ENCODE measurements around the gene ZNF280A.
"Not testable (repeated sequence)": the region's sequence is repeated elsewhere in the genome, so short reads cannot be mapped to it uniquely, and the experiment has no call there.

Gene ZNF280A

DNA sequence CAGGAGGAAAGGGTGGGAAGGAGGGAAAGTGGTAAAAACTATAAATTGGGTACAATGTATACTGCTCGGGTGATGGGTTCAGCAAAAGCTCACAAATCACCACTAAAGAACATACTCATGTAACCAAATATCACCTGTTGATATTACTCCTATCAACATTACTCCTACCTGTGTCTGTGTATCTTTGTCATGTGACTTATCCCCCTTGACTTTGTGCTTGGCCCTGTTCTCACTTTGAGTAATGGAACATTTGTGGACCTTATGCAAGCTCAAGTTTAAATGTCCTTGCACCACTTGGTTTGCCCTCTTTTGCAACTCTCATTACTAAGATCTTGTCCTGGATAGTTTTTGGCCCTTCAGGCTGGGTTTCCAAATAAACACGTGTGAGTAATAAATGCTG, 50.5 kb downstream of the ZNF280A start:
- no peak for DNase-seq (ENCODE audit: low read depth)
- no peak overlapping the region for H3K4me3 ChIP-seq (ENCODE audit: low read depth, low read length)
- TF ChIP-seq POLR2A (IDR thresholded peaks at IDR 0.05; ENCODE audit: extremely low read depth, insufficient read length) (no peak), MYC (IDR thresholded peaks at IDR 0.05; ENCODE audit: low read depth, low read length) (no peak)
- TF ChIP-seq, protein P1, sequence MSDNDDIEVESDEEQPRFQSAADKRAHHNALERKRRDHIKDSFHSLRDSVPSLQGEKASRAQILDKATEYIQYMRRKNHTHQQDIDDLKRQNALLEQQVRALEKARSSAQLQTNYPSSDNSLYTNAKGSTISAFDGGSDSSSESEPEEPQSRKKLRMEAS (IDR thresholded peaks at IDR 0.05; ENCODE audit: low read depth, low read length): no peak
- TF ChIP-seq, protein P2, sequence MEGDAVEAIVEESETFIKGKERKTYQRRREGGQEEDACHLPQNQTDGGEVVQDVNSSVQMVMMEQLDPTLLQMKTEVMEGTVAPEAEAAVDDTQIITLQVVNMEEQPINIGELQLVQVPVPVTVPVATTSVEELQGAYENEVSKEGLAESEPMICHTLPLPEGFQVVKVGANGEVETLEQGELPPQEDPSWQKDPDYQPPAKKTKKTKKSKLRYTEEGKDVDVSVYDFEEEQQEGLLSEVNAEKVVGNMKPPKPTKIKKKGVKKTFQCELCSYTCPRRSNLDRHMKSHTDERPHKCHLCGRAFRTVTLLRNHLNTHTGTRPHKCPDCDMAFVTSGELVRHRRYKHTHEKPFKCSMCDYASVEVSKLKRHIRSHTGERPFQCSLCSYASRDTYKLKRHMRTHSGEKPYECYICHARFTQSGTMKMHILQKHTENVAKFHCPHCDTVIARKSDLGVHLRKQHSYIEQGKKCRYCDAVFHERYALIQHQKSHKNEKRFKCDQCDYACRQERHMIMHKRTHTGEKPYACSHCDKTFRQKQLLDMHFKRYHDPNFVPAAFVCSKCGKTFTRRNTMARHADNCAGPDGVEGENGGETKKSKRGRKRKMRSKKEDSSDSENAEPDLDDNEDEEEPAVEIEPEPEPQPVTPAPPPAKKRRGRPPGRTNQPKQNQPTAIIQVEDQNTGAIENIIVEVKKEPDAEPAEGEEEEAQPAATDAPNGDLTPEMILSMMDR (IDR thresholded peaks at IDR 0.05; ENCODE audit: low read depth, low read length): no peak

DNA sequence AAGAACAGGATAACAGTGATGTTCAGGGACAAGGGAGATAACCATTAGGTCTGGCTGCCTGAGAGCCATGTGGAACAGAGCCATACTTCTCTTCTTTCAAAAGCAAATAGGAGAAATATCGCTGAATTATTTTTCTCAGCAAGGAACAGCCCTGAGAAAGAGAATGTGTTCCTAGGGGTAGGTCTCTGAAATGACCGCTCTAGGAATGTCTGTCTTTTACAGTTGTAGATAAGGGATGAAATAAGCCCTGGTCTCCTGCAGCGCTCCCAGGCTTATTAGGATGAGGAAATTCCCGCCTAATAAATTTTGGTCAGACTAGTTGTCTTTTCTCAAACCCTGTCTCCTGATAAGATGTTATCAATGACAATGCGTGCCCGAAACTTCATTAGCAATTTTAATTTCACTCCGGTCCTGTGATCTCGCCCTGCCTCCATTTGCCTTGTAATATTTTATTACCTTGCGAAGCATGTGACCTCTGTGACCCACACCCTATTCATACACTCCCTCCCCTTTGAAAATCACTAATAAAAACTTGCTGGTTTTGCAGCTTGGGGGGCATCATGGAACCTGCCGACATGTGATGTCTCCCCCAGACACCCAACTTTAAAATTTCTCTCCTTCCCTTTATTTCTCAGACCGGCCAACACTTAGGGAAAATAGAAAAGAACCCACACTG, 51.1 kb downstream of the ZNF280A start:
- H3K4me3 ChIP-seq (ENCODE audit: low read depth, low read length); DNase-seq (ENCODE audit: low read depth): not testable (repeated sequence)

DNA sequence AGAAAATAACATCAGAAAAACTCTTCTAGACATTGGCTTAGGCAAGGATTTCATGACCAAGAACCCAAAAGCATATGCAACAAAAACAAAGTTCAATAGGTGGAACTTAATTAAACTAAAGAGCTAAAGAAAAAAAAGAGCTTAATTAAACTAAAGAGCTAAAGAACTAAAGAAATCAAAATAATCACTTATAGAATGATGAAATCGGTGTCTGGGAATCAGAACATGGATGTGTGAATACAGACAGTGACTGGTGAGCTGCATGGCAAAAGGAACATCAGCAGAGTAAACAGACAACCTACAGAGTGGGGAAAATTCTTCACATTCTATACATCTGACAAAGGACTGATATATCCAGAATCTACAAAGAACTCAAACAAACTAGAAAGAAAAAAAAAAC, 53.0 kb downstream of the ZNF280A start:
- no peak for DNase-seq (ENCODE audit: low read depth)
- TF ChIP-seq, protein P2 (IDR thresholded peaks at IDR 0.05; ENCODE audit: low read depth, low read length): no peak
- TF ChIP-seq, protein P1 (IDR thresholded peaks at IDR 0.05; ENCODE audit: low read depth, low read length): no peak
- TF ChIP-seq POLR2A (IDR thresholded peaks at IDR 0.05; ENCODE audit: extremely low read depth, insufficient read length) (no peak), MYC (IDR thresholded peaks at IDR 0.05; ENCODE audit: low read depth, low read length) (no peak)
- H3K4me3 ChIP-seq (ENCODE audit: low read depth, low read length): no peak overlapping the region

DNA sequence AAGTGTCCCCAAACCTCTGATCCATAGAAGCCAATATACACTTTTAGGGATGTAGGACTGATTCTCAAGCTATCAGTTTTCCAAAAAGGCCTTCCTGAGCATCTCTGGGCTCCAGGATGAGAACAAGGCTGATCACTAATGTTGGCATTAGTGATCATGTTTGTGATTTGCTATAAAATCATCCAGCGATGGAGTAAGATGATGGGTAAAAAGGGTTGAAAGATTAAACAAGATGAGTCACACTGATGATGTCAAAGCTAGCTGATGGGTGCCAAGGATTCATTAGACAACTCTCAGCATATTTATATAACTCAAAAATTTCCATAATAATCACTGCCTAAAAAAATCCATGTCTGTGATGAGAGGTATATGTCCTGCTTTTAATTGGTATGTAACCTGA, 54.3 kb downstream of the ZNF280A start:
- no peak overlapping the region for H3K4me3 ChIP-seq (ENCODE audit: low read depth, low read length)
- TF ChIP-seq POLR2A (IDR thresholded peaks at IDR 0.05; ENCODE audit: extremely low read depth, insufficient read length) (no peak), MYC (IDR thresholded peaks at IDR 0.05; ENCODE audit: low read depth, low read length) (no peak)
- TF ChIP-seq, protein P2 (IDR thresholded peaks at IDR 0.05; ENCODE audit: low read depth, low read length): no peak
- TF ChIP-seq, protein P1 (IDR thresholded peaks at IDR 0.05; ENCODE audit: low read depth, low read length): no peak
- DNase-seq (ENCODE audit: low read depth): no peak

DNA sequence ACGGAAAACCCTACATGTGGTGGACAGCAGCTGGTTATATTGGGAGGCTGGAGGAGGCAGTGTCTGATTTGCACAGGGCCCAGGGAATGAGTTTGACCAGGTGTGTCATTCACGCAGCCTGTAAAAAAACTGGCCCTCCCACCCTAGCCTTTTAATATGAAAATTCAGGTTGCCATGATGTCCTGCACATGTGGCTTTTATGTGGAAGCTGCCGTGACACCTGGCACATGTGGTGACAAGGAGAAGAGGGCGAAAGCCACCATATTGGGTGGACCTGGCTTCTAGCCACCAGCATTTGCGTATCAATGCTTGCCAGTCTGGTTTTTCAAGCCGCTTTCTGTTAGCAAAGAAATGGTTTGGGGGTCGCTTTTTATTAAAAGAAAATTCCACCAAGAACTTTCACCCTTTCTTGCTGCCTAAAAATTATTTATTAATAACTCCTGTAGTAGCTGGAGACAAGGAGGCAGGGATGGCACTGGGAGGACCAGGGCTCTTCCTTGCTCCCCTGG, 54.9 kb downstream of the ZNF280A start:
- no peak for DNase-seq (ENCODE audit: low read depth)
- TF ChIP-seq, protein P2 (IDR thresholded peaks at IDR 0.05; ENCODE audit: low read depth, low read length): no peak
- TF ChIP-seq, protein P1 (IDR thresholded peaks at IDR 0.05; ENCODE audit: low read depth, low read length): no peak
- TF ChIP-seq MYC (IDR thresholded peaks at IDR 0.05; ENCODE audit: low read depth, low read length): no peak
- no peak for TF ChIP-seq POLR2A (IDR thresholded peaks at IDR 0.05; ENCODE audit: extremely low read depth, insufficient read length)
- no peak overlapping the region for H3K4me3 ChIP-seq (ENCODE audit: low read depth, low read length)

DNA sequence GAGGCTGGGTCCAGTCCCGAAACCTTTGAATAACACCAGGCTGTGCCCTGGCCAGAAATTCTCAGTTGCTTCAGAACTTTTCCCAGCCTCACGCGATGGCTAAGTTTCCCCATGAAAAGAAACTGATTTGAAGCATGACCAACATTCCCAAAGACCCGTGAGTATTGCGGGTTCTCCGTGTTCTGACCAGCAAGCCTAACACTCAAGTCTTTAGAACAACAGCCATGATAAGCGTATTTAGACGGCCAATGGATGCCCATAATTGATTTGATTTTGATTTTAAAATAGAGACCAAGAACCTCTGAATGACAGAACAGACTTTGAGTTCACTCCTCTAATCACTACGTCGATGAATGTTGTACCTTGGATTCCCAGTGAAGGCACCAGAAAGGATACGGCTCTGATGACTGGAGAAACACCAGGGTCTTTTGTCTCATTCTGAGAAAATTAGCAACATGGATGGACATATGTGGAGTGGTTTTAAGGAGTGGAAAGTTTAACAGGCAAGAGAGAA, 55.5 kb downstream of the ZNF280A start:
- no peak overlapping the region for H3K4me3 ChIP-seq (ENCODE audit: low read depth, low read length)
- no peak for DNase-seq (ENCODE audit: low read depth)
- TF ChIP-seq, protein P1 (IDR thresholded peaks at IDR 0.05; ENCODE audit: low read depth, low read length): no peak
- TF ChIP-seq, protein P2 (IDR thresholded peaks at IDR 0.05; ENCODE audit: low read depth, low read length): no peak
- TF ChIP-seq POLR2A (IDR thresholded peaks at IDR 0.05; ENCODE audit: extremely low read depth, insufficient read length): no peak
- TF ChIP-seq MYC (IDR thresholded peaks at IDR 0.05; ENCODE audit: low read depth, low read length): no peak
